NCI-H1048 (cell line): ENCODE data around the gene BMP8B.
"Not testable (repeated sequence)": the region's sequence is repeated elsewhere in the genome, so short reads cannot be mapped to it uniquely, and the experiment has no call there.

ENCODE experiments used
- DNase-seq: peaks from one replicate; lab custom pipeline; 2025; lab: John Stamatoyannopoulos, UW

The BMP8B gene

GRCh38 chr1:39778463-39779099 is 10.1 kb downstream of the BMP8B start:
- DNase-seq = not testable (repeated sequence)

GRCh38 chr1:39777896-39778295 is 10.8 kb downstream of the BMP8B start:
- not testable (repeated sequence) for DNase-seq

- DNase-seq = no peak
Observed at GRCh38 chr1:39777306-39777705, 11.4 kb downstream of the BMP8B start.

GRCh38 chr1:39776886-39777285 is 11.8 kb downstream of the BMP8B start:
- DNase-seq = no peak

GRCh38 chr1:39776400-39776713 is 12.3 kb downstream of the BMP8B start:
- DNase-seq = no peak

- DNase-seq = not testable (repeated sequence)
Observed at GRCh38 chr1:39775676-39776399, 12.8 kb downstream of the BMP8B start.

- not testable (repeated sequence) for DNase-seq
Observed at GRCh38 chr1:39775141-39775540, 13.5 kb downstream of the BMP8B start.

- not testable (repeated sequence) for DNase-seq
Observed at GRCh38 chr1:39773369-39773979, 15.2 kb downstream of the BMP8B start.

GRCh38 chr1:39771022-39771532 is 17.6 kb downstream of the BMP8B start, which contains the start of gene OXCT2:
Gene OXCT2, minus strand, starts transcription at chr1:39771348. Its CDS starts 93 bp downstream, at chr1:39771255.
- not testable (repeated sequence) for DNase-seq

- DNase-seq = not testable (repeated sequence)
Observed at GRCh38 chr1:39770100-39771021, 18.3 kb downstream of the BMP8B start.

- not testable (repeated sequence) for DNase-seq
Observed at GRCh38 chr1:39769502-39769901, 19.2 kb downstream of the BMP8B start.

- DNase-seq = not testable (repeated sequence)
Observed at GRCh38 chr1:39766466-39766865, 22.2 kb downstream of the BMP8B start.

- DNase-seq = not testable (repeated sequence)
Observed at GRCh38 chr1:39764512-39764911, 24.2 kb downstream of the BMP8B start.

GRCh38 chr1:39763619-39764374 is 24.9 kb downstream of the BMP8B start:
- DNase-seq = not testable (repeated sequence)

GRCh38 chr1:39762550-39763540 is 25.8 kb downstream of the BMP8B start:
- no peak for DNase-seq

GRCh38 chr1:39761557-39762260 is 27.0 kb downstream of the BMP8B start:
- no peak for DNase-seq

- DNase-seq = no peak
Observed at GRCh38 chr1:39761016-39761415, 27.6 kb downstream of the BMP8B start.

- DNase-seq = no peak
Observed at GRCh38 chr1:39760074-39761008, 28.3 kb downstream of the BMP8B start.
